ENCODE results near the gene ABCA13. TPM values are rescaled to one million over a fixed set of nuclear protein-coding genes. Genes with fewer than 3 reads are reported as not detected.

ABCA13 gene
- total RNA-seq, 6 experiments from 2014 or later, result 0.02 to 0.08 (median 0.05) TPM; not detected in 1

DNA sequence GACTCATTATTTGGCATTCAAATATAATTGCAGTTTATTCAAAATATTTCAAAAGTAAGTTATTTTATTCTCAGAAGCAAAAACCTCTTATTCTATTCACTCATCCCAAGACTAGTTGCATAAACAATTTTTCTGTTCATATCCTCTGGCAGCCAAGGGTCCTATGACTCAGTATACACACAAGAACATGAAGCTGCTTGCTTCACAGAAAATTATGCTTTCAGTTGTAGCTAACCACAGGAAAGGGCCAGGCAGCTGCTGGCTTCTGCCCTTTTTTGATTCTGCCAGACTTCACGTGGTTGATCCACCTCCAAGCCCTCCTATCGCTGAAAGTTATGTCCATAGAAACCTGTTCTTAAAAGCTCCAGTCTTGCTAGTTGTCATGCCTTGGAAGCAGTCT lies 108.8 kb downstream of the ABCA13 start:
- Mint-ChIP-seq H3K27ac (no peak overlapping the region), H3K4me1 (ENCODE audit: low read depth) (peaks cover 22% of the 10 kb centered on the region), H3K36me3 (ENCODE audit: low read depth) (no peaks in the 10 kb centered on the region), H3K4me3 (no peak overlapping the region), H3K9me3 (no peaks in the 10 kb centered on the region), H3K27me3 (ENCODE audit: insufficient read depth) (peaks cover 4% of the 10 kb centered on the region)
- TF ChIP-seq, protein P1, sequence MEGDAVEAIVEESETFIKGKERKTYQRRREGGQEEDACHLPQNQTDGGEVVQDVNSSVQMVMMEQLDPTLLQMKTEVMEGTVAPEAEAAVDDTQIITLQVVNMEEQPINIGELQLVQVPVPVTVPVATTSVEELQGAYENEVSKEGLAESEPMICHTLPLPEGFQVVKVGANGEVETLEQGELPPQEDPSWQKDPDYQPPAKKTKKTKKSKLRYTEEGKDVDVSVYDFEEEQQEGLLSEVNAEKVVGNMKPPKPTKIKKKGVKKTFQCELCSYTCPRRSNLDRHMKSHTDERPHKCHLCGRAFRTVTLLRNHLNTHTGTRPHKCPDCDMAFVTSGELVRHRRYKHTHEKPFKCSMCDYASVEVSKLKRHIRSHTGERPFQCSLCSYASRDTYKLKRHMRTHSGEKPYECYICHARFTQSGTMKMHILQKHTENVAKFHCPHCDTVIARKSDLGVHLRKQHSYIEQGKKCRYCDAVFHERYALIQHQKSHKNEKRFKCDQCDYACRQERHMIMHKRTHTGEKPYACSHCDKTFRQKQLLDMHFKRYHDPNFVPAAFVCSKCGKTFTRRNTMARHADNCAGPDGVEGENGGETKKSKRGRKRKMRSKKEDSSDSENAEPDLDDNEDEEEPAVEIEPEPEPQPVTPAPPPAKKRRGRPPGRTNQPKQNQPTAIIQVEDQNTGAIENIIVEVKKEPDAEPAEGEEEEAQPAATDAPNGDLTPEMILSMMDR (IDR thresholded peaks at IDR 0.05), result no peak
- peak; percentile 53 for DNase-seq

DNA sequence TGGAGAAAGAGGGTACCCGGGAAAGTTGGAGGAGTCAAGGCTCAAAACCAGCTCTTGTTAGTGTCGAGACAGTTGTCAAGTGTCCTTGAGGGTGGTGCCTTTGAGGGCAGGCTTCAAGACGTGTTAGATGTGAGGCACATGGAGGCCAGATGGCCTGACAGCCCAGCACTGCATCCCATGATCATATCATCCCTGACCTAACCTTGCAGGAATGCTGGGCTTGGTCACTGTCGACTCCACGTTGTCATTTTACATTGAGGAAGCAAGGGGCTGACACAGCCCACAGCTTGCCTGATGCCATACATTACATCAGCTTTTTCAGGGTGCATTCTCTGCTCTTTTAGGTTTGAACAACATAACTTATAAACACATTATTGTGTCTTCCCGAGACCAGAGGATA lies 114.1 kb downstream of the ABCA13 start:
- peaks cover 4% of the 10 kb centered on the region for H3K27me3 Mint-ChIP-seq (ENCODE audit: insufficient read depth)
- peak; percentile 65 for DNase-seq
- H3K9me3 Mint-ChIP-seq, result no peaks in the 10 kb centered on the region
- no peak overlapping the region for H3K4me3 Mint-ChIP-seq
- TF ChIP-seq, protein P1 (IDR thresholded peaks at IDR 0.05), result no peak
- peaks cover 21% of the 10 kb centered on the region for H3K4me1 Mint-ChIP-seq (ENCODE audit: low read depth)
- no peaks in the 10 kb centered on the region for H3K36me3 Mint-ChIP-seq (ENCODE audit: low read depth)
- H3K27ac Mint-ChIP-seq, result no peak overlapping the region; the same call in 1 of the 2 replicates

DNA sequence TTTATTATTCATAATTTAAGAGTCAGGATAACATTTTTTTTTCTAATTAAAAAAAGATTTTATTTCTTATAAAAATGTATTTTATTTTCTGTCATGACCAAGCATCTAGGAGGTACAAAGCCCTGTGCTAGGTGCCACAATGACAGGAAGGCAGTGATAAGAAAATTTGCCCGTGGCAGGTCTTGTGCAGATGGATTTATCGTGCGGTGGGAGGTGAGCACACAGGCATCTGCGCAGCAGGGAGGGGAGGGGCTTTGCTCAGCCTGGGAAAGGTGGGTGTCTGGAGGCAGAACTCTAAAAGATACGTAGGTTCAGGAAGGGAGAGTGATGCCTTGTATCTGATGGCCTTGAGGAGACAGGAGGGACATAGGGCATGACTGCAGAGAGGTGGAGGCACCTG lies 115.6 kb downstream of the ABCA13 start:
- no peak overlapping the region for H3K27ac Mint-ChIP-seq
- peaks cover 15% of the 10 kb centered on the region for H3K4me1 Mint-ChIP-seq (ENCODE audit: low read depth)
- peaks cover 11% of the 10 kb centered on the region for H3K27me3 Mint-ChIP-seq (ENCODE audit: insufficient read depth)
- TF ChIP-seq, protein P1 (IDR thresholded peaks at IDR 0.05), result no peak
- no peak for DNase-seq
- H3K9me3 Mint-ChIP-seq, result no peaks in the 10 kb centered on the region
- no peaks in the 10 kb centered on the region for H3K36me3 Mint-ChIP-seq (ENCODE audit: low read depth)
- H3K4me3 Mint-ChIP-seq, result no peak overlapping the region

DNA sequence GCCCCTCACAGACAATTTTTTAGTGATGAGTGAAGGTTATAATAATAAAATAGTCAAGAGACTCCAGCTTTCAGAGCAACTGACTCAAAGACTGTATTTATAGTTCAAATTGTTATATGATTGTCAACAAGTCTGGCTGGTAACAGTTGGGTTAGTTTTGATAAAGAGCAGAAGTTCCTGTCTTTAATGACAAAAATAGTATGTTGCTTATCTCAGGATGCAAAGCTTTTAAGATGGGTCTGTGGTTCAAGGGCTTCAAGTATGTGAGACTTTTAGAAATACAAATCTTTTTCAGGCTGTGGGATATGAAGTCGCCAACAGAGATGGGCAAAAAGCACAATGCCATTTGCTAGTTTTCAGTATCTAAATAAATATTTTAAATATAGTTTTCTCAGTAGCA lies 118.4 kb downstream of the ABCA13 start:
- no peaks in the 10 kb centered on the region for H3K36me3 Mint-ChIP-seq (ENCODE audit: low read depth)

DNA sequence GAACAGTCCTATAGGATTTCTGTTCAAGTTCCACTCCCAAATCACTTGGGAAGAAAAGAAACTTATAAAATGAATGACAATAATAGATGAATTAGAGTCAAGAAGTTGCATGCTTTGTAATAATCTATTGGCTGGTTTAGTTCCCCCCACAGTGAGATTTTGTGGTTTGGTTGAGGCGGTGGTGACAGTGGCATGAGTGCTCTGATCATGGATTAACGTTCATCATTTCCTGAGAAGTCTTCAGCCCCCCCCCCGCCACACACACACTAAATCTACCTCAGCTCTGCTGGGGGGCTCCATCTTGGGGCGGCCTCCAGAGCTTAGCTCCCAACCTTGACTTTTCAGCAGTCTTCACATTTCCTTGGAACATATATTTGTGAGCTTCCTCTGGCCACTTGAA lies 121.7 kb downstream of the ABCA13 start:
- Mint-ChIP-seq H3K4me3 (no peak overlapping the region), H3K36me3 (ENCODE audit: low read depth) (no peaks in the 10 kb centered on the region), H3K9me3 (no peaks in the 10 kb centered on the region), H3K27me3 (ENCODE audit: insufficient read depth) (peaks cover 8% of the 10 kb centered on the region), H3K4me1 (ENCODE audit: low read depth) (peaks cover under 1% of the 10 kb centered on the region), H3K27ac (no peak overlapping the region)
- no peak for DNase-seq
- TF ChIP-seq, protein P1 (IDR thresholded peaks at IDR 0.05), result no peak

More for the DNA sequence above, 118.4 kb downstream of the ABCA13 start:
- DNase-seq, result no peak
- Mint-ChIP-seq H3K27me3 (ENCODE audit: insufficient read depth) (peaks cover 12% of the 10 kb centered on the region), H3K27ac (no peak overlapping the region), H3K9me3 (no peaks in the 10 kb centered on the region), H3K4me1 (ENCODE audit: low read depth) (peaks cover 15% of the 10 kb centered on the region), H3K4me3 (no peak overlapping the region)
- TF ChIP-seq, protein P1 (IDR thresholded peaks at IDR 0.05), result no peak
